T-helper 1 cell treated with Interleukin-12 subunit alpha and Interleukin-12 subunit beta and Interleukin-4 antibody, amounts not matched to agents 30 μg/mL and 1 μg/mL, for 36 hours (primary cell): Measurements from ENCODE around the gene TERC.

Experiments
- H3K27ac Mint-ChIP-seq: one replicate; pipeline ENCODE4 v1.8.0; 2021; ENCODE audit warnings: mild to moderate bottlenecking, mixed read lengths
- H3K27me3 Mint-ChIP-seq: one replicate; pipeline ENCODE4 v1.8.0; 2021; ENCODE audit warnings: low read depth, mixed read lengths
- H3K36me3 Mint-ChIP-seq: one replicate; pipeline ENCODE4 v1.8.0; 2021; ENCODE audit warnings: low read depth, mixed read lengths
- H3K4me1 Mint-ChIP-seq: one replicate; pipeline ENCODE4 v1.8.0; 2021; ENCODE audit warnings: low read depth, mixed read lengths
- H3K4me3 Mint-ChIP-seq: one replicate; pipeline ENCODE4 v1.8.0; 2021; ENCODE audit warnings: mild to moderate bottlenecking, moderate library complexity, mixed read lengths
- H3K9me3 Mint-ChIP-seq: one replicate; pipeline ENCODE4 v1.8.0; 2021; ENCODE audit warnings: mixed read lengths

Gene TERC

GRCh38 chr3:169781209-169781855, 16.5 kb upstream of the TERC start:
- Mint-ChIP-seq H3K27ac (no peak overlapping the region), H3K4me3 (peak overlapping the region; percentile 62), H3K4me1 (peaks cover 39% of the 10 kb centered on the region)

DNA sequence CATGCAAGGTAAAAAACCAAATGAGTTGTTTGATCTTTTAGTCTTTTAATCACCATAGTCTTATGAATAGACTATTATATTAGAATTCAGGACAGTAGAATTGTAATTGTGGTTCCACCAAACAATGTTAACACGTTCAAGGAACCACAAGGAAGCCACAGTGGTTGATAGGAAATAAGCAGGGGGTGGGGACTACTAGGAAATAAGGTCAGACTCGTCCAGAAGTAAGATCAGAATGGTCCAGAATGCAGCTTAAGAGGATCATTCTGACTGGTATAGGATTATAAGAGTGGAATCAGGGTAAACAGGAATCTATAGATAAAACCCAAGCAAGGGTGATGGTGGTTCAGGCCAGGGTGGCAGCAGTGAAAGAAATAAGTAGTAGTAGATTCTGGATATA, 15.9 kb upstream of the TERC start:
- Mint-ChIP-seq H3K27me3 (no peaks in the 10 kb centered on the region), H3K9me3 (no peaks in the 10 kb centered on the region), H3K4me3 (peak overlapping the region; percentile 62), H3K4me1 (peaks cover 43% of the 10 kb centered on the region), H3K36me3 (peaks cover 51% of the 10 kb centered on the region), H3K27ac (peak overlapping the region; percentile 46)

More at GRCh38 chr3:169781209-169781855, 16.5 kb upstream of the TERC start:
- Mint-ChIP-seq H3K36me3 (peaks cover 52% of the 10 kb centered on the region), H3K27me3 (no peaks in the 10 kb centered on the region), H3K9me3 (no peaks in the 10 kb centered on the region)

DNA sequence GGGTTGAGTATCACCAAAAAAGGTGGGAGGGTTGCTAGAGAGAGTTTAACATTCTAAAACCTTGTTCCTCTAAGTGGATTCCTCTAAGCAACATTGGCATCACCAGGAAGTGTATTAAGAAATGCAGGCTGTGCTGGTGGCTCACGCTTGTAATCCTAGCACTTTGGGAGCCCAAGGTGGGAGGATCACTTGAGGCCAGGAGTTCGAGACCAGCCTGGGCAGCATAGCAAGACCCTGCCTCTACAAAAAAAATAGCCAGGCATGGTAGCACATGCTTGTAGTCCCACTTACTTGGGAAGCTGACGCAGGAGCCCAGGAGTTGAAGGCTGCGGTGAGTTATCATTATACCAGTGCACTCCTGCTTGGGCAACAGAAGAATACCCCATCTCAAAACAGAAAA, 13.0 kb upstream of the TERC start:
- Mint-ChIP-seq H3K4me3 (no peak overlapping the region), H3K4me1 (peaks cover 57% of the 10 kb centered on the region), H3K9me3 (no peaks in the 10 kb centered on the region), H3K27ac (no peak overlapping the region), H3K36me3 (peaks cover 53% of the 10 kb centered on the region), H3K27me3 (no peaks in the 10 kb centered on the region)

GRCh38 chr3:169774186-169774585, 9.3 kb upstream of the TERC start:
- Mint-ChIP-seq H3K27me3 (no peaks in the 10 kb centered on the region), H3K9me3 (no peaks in the 10 kb centered on the region), H3K27ac (peak overlapping the region; percentile 99), H3K4me3 (peak overlapping the region; percentile 96), H3K4me1 (peaks cover 41% of the 10 kb centered on the region), H3K36me3 (peaks cover 29% of the 10 kb centered on the region)

- H3K4me1 Mint-ChIP-seq: peaks cover 38% of the 10 kb centered on the region
- no peaks in the 10 kb centered on the region for H3K27me3 Mint-ChIP-seq
- H3K27ac Mint-ChIP-seq: peak within 1 kb of the TSS; percentile 99
- H3K4me3 Mint-ChIP-seq: peak within 1 kb of the TSS; percentile 96
- H3K36me3 Mint-ChIP-seq: peaks cover 21% of the 10 kb centered on the region
- H3K9me3 Mint-ChIP-seq: no peaks in the 10 kb centered on the region
Observed at GRCh38 chr3:169772897-169773816, 8.3 kb upstream of the TERC start, which contains the start of gene MYNN. Gene MYNN (plus strand): TSS chr3:169773396. CDS start chr3:169774296, 900 bp downstream.

DNA sequence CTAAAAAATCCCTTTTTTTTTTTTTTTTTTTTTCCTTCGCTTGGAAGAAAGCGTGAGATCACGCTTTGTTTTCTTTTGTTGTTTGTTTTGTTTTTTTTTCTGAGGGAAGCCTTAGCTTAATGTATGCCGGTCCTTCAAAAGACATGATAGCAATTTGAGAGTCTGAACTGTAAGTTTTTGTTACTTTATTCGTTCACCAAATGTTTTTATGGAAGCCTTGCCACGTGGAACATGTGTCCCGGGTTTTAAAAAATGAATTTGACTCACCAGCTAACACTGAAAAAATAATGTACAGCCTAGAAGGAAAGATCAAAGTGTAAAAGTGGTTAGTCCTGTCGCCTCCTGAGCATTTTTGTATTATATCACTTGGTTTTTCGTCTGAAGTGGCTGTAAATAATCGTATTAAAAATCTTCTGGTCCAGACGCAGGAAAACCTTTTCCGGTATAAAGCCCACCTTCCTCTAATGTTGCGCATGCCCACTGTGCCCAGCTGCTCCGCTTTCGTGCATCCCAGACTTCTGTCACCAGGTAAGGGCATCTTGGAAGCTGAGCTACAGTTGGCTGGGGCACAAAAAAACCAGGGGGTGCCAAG, 7.5 kb upstream of the TERC start:
- Mint-ChIP-seq H3K27ac (peak overlapping the region; percentile 99), H3K27me3 (no peaks in the 10 kb centered on the region), H3K4me1 (peaks cover 37% of the 10 kb centered on the region), H3K4me3 (peak overlapping the region; percentile 96), H3K36me3 (peaks cover 18% of the 10 kb centered on the region), H3K9me3 (no peaks in the 10 kb centered on the region)

DNA sequence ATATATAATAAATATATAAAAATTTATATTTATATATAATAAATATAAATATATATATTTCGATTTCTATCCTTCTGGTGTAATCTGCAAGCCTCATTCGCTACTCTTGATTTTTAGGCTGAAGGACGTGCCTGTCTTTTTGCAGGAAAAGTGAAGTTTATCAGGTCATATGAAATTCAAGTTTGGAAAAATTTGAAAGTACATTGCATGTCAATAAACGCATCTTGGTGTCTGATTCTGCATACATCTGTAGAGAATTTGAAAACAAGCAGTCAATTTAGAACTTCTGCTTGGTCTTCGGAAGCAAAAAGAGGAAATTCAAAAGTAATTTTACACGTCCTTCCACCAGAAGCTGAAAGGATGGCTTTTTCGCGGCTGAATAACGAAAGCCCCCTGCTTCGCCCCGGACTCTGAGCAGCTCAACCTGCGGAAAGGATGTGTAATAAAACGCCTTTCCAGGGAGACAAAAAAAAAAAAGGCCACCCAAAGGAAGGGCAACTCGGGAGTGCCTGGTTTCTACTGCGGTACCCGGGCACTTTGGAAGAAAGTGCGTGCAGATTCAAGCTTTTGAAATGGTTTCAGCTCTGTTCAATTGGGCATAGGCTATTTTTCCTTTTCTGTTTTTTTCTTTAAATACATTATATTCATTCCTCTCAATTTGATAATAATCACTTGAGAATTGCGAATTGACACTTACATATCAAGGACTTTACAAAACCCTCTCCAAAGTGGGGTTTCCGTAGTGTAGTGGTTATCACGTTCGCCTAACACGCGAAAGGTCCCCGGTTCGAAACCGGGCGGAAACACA, 6.8 kb upstream of the TERC start:
- H3K4me3 Mint-ChIP-seq: peak overlapping the region; percentile 96
- H3K27me3 Mint-ChIP-seq: no peaks in the 10 kb centered on the region
- peaks cover 12% of the 10 kb centered on the region for H3K36me3 Mint-ChIP-seq
- H3K4me1 Mint-ChIP-seq: peaks cover 34% of the 10 kb centered on the region
- H3K27ac Mint-ChIP-seq: peak overlapping the region; percentile 99
- H3K9me3 Mint-ChIP-seq: no peaks in the 10 kb centered on the region

DNA sequence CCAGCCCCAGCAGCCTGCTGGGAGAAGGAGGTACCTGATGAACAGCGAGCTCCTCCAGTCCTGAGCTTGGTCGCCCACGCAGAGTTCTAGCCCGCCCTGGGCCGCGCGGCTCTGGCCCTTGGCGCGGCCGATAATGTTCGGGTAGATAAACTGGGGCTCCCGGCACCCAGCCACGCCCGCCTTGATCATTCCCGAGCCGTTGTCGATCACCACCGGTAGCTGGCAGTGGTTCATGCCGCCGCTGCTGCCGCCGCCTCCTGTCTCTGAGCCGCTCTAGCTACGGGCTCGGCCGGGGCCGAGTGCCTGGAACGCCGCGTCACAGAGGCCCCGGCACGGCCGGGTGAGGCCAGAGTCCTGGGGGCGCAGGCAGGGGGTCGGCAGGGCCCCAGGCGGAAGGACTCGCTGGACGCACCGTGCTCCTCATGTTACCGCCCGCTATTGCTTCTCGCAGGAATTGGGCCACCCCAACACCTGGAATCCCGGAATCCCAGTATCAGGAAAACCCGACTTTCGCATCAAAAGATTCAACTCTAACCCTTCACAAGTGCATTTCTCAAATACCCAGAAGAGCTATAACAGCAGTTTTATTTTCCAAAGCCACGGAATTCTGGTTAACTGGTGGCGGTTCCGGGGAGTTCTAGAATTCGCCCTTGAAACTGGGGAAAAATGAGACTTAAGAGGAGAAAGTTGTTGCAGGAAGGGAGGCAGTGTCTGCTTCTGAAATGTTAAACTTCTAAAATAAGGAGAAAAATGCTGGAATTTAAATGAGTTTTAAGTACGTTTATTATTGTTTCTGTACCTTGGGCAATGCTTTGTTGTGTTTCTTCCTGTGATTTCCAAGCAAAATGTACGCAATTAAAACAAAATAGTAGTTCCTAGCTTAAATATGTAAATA, 4.7 kb upstream of the TERC start, which contains the start of gene ACTRT3:
ACTRT3 (minus strand) TSS at position 275 of the 895 bp plus-strand sequence; CDS start at position 234, 41 bp downstream.
- Mint-ChIP-seq H3K27me3 (no peaks in the 10 kb centered on the region), H3K9me3 (no peaks in the 10 kb centered on the region), H3K36me3 (peaks cover 1% of the 10 kb centered on the region), H3K4me3 (peak within 1 kb of the TSS; percentile 83), H3K27ac (peak within 1 kb of the TSS; percentile 73), H3K4me1 (peaks cover 28% of the 10 kb centered on the region)

GRCh38 chr3:169764312-169764881, 463 bp downstream of the TERC start:
- Mint-ChIP-seq H3K27me3 (no peaks in the 10 kb centered on the region), H3K9me3 (no peaks in the 10 kb centered on the region), H3K4me3 (peak overlapping the region; percentile 95), H3K27ac (peak overlapping the region; percentile 97), H3K4me1 (peaks cover 25% of the 10 kb centered on the region), H3K36me3 (peaks cover 3% of the 10 kb centered on the region)

- Mint-ChIP-seq H3K9me3 (no peaks in the 10 kb centered on the region), H3K4me1 (peaks cover 24% of the 10 kb centered on the region), H3K4me3 (no peak overlapping the region), H3K36me3 (peaks cover 1% of the 10 kb centered on the region), H3K27me3 (peaks cover 7% of the 10 kb centered on the region), H3K27ac (no peak overlapping the region)
Observed at GRCh38 chr3:169760479-169760878, 4.4 kb downstream of the TERC start.

DNA sequence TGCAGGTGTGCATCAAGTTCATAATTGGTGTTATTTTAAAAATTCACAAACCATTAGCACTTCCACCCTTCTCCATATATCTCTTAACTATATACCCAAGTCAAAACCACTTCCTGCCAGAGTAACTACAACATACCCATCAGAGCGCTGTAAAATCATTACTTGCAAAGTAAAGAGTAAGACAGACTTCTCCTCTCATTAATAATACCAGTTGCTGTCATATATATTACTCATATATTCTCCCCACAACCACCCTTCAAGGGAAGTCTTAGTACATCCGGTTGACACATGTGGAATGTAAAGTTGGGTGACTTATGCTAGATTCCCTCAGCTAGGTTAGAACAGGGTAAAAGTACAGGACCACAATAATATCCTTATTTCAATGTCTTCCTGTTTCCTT, 5.6 kb downstream of the TERC start:
- H3K36me3 Mint-ChIP-seq: peaks cover 1% of the 10 kb centered on the region
- no peaks in the 10 kb centered on the region for H3K9me3 Mint-ChIP-seq
- no peak overlapping the region for H3K27ac Mint-ChIP-seq
- H3K27me3 Mint-ChIP-seq: peaks cover 12% of the 10 kb centered on the region
- H3K4me1 Mint-ChIP-seq: peaks cover 16% of the 10 kb centered on the region
- H3K4me3 Mint-ChIP-seq: no peak overlapping the region

DNA sequence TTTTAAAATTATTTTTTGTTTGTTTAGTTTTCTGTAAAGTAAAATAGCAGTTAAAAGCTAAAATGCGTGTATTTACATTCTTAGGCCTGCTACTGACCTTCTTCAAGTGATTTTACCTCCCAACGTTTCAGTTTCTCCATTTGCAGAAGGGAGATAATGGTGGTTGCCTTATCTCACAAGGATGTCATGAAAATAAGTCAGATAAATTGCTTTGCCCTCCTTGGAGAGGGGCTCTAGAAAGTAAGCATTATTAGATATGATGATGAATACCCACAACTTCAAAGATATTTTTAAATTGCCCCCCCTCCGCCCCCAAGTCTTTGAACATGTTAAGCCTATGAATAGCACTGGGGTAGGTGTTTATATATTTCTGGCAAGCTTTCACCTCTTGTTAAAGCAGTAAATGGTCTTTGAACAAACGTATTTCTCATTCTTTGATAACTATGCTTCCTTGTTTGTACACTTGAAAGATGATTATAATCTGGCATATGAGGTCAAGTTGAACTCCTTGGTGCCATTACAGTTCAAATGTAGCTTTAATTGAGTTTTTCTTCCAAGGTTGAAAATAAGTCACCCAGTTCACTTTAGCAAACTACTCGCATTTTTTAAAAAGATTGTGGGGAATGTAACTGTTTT, 6.4 kb downstream of the TERC start:
- H3K27ac Mint-ChIP-seq: no peak overlapping the region
- H3K27me3 Mint-ChIP-seq: peaks cover 12% of the 10 kb centered on the region
- H3K4me1 Mint-ChIP-seq: peaks cover 12% of the 10 kb centered on the region
- no peaks in the 10 kb centered on the region for H3K36me3 Mint-ChIP-seq
- no peaks in the 10 kb centered on the region for H3K9me3 Mint-ChIP-seq
- H3K4me3 Mint-ChIP-seq: no peak overlapping the region
